Ishikawa (cell line): ENCODE measurements around the gene EPHA8.

Experiments used
- CEBPB ChIP-seq: IDR thresholded peaks from 2 replicates; pipeline ENCODE4 v1.6.1; 2012
- CREB1 ChIP-seq: IDR thresholded peaks from 2 replicates; pipeline ENCODE4 v1.6.1; 2012; ENCODE audit warnings: low read depth
- EGR1 ChIP-seq: IDR thresholded peaks from 2 replicates; pipeline ENCODE4 v1.6.1; 2012
- EP300 ChIP-seq: IDR thresholded peaks from 2 replicates; pipeline ENCODE4 v1.6.1; 2012; ENCODE audit warnings: borderline replicate concordance
- FOXM1 ChIP-seq: IDR thresholded peaks from 2 replicates; pipeline ENCODE4 v1.6.1; 2012; ENCODE audit warnings: low read depth, borderline replicate concordance
- MAX ChIP-seq: IDR thresholded peaks from 2 replicates; pipeline ENCODE4 v1.6.1; 2012
- NFIC ChIP-seq: IDR thresholded peaks from 2 replicates; pipeline ENCODE4 v1.6.1; 2012
- RAD21 ChIP-seq: IDR thresholded peaks from 2 replicates; pipeline ENCODE4 v1.6.1; 2012; ENCODE audit warnings: low read depth
- TAF1 ChIP-seq: IDR thresholded peaks from 2 replicates; pipeline ENCODE4 v1.6.1; 2012; ENCODE audit warnings: low read depth, mild to moderate bottlenecking
- TCF12 ChIP-seq: IDR thresholded peaks from 2 replicates; pipeline ENCODE4 v1.6.1; 2012; ENCODE audit warnings: low read depth
- TEAD4 ChIP-seq: IDR thresholded peaks from 2 replicates; pipeline ENCODE4 v1.6.1; 2012
- USF1 ChIP-seq: IDR thresholded peaks from 2 replicates; pipeline ENCODE4 v1.6.1; 2012
- YY1 ChIP-seq: IDR thresholded peaks from 2 replicates; pipeline ENCODE4 v1.6.1; 2012; ENCODE audit warnings: low read depth
- ZBTB7A ChIP-seq: IDR thresholded peaks from 2 replicates; pipeline ENCODE4 v1.6.1; 2012; ENCODE audit warnings: low read depth
- TF ChIP-seq, protein P1 (sequence below): IDR thresholded peaks from 2 replicates; pipeline ENCODE4 v1.6.1; 2012; ENCODE audit warnings: low read depth, mild to moderate bottlenecking

EPHA8 gene

DNA sequence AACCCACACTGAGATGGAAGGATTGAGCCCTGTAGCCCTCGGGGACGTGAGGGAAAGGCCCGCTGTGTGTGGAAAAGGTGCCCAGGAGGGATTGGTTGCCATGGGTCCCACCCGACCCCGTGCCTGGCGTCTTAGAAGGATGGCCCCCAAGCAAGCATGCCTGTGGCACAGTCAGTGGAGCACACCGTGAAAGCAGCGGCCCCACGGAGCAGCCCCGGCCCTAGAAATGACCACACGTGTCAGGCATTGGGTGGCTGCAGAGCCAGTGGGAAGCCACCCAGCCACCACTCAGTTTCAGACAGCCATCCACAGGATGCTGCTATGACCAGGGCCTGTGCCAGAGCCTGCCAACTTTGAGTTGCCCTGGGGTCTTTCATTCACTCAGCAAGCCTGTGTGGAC, 13.3 kb upstream of the EPHA8 start:
- no peak for TF ChIP-seq USF1
- no peak for TF ChIP-seq CEBPB

- TF ChIP-seq NFIC (no peak), FOXM1 (no peak)
These were observed 11.7 kb upstream of the EPHA8 start for GRCh38 chr1:22551591-22551990.

GRCh38 chr1:22552021-22552420, 11.3 kb upstream of the EPHA8 start:
- TF ChIP-seq NFIC (no peak), EGR1 (no peak), TAF1 (no peak), FOXM1 (no peak), MAX (no peak), YY1 (no peak), TCF12 (no peak), CEBPB (no peak), EP300 (no peak), RAD21 (no peak), CREB1 (no peak), ZBTB7A (no peak), USF1 (no peak), TEAD4 (no peak)
- TF ChIP-seq, protein P1, sequence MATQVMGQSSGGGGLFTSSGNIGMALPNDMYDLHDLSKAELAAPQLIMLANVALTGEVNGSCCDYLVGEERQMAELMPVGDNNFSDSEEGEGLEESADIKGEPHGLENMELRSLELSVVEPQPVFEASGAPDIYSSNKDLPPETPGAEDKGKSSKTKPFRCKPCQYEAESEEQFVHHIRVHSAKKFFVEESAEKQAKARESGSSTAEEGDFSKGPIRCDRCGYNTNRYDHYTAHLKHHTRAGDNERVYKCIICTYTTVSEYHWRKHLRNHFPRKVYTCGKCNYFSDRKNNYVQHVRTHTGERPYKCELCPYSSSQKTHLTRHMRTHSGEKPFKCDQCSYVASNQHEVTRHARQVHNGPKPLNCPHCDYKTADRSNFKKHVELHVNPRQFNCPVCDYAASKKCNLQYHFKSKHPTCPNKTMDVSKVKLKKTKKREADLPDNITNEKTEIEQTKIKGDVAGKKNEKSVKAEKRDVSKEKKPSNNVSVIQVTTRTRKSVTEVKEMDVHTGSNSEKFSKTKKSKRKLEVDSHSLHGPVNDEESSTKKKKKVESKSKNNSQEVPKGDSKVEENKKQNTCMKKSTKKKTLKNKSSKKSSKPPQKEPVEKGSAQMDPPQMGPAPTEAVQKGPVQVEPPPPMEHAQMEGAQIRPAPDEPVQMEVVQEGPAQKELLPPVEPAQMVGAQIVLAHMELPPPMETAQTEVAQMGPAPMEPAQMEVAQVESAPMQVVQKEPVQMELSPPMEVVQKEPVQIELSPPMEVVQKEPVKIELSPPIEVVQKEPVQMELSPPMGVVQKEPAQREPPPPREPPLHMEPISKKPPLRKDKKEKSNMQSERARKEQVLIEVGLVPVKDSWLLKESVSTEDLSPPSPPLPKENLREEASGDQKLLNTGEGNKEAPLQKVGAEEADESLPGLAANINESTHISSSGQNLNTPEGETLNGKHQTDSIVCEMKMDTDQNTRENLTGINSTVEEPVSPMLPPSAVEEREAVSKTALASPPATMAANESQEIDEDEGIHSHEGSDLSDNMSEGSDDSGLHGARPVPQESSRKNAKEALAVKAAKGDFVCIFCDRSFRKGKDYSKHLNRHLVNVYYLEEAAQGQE = no peak

GRCh38 chr1:22553104-22553880, 10.0 kb upstream of the EPHA8 start:
- no peak for TF ChIP-seq CREB1
- TF ChIP-seq YY1 = no peak
- TF ChIP-seq, protein P1 = no peak
- TF ChIP-seq FOXM1 = no peak
- no peak for TF ChIP-seq ZBTB7A
- TF ChIP-seq CEBPB = no peak
- no peak for TF ChIP-seq TCF12
- no peak for TF ChIP-seq MAX
- no peak for TF ChIP-seq EP300
- TF ChIP-seq RAD21 = no peak
- TF ChIP-seq NFIC = no peak
- no peak for TF ChIP-seq TAF1
- TF ChIP-seq TEAD4 = no peak

GRCh38 chr1:22553991-22554522, 9.2 kb upstream of the EPHA8 start:
- no peak for TF ChIP-seq TAF1

DNA sequence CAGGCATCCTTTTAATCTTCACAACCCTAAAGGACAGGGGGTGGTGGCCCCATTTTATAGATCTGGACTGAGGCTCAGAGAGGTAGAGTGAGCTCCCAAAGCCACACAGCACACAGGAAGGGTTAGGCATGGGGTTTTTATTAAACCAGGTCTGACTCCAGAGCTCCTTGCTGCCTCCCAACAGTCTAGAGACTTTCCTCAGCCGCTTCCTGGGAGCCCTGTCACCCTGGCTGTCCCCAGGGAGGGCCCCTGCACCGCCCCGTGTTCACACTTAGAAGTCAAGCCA, 8.0 kb upstream of the EPHA8 start:
- TF ChIP-seq, protein P1 = no peak
